Neuronal stem cell (in vitro differentiated cells): ENCODE results near the gene CCDC187.

Experiments used
- DNase-seq: peaks from one replicate; pipeline ENCODE4 v3.0.0-alpha.2; 2013; ENCODE audit warnings: low spot score
- H2AFZ ChIP-seq: one replicate; pipeline ENCODE4 v1.6.1; 2013; ENCODE audit warnings: mild to moderate bottlenecking, low read length, inconsistent platforms
- H2AK5ac ChIP-seq: 2 replicates; pipeline ENCODE4 v1.6.1; 2013; ENCODE audit warnings: low read depth, mild to moderate bottlenecking, inconsistent platforms, low read length, moderate library complexity, mixed read lengths
- H2BK120ac ChIP-seq: 2 replicates; pipeline ENCODE4 v1.6.1; 2013; ENCODE audit warnings: low read depth, mild to moderate bottlenecking, inconsistent platforms, low read length, moderate library complexity, mixed read lengths
- H2BK12ac ChIP-seq: one replicate; pipeline ENCODE4 v1.6.1; 2013; ENCODE audit warnings: low read length, inconsistent platforms
- H2BK15ac ChIP-seq: 2 replicates; pipeline ENCODE4 v1.6.1; 2013; ENCODE audit warnings: mild to moderate bottlenecking, low read length, inconsistent platforms, mixed read lengths
- H2BK5ac ChIP-seq: one replicate; pipeline ENCODE4 v1.6.1; 2013; ENCODE audit warnings: inconsistent platforms, mild to moderate bottlenecking, low read length, moderate library complexity
- H3K14ac ChIP-seq: one replicate; pipeline ENCODE4 v1.6.1; 2013; ENCODE audit warnings: low read length, inconsistent platforms
- H3K18ac ChIP-seq: 2 replicates; pipeline ENCODE4 v1.6.1; 2013; ENCODE audit warnings: low read length, inconsistent platforms
- H3K23ac ChIP-seq: 2 replicates; pipeline ENCODE4 v1.6.1; 2013; ENCODE audit warnings: low read depth, mild to moderate bottlenecking, mixed read lengths, low read length, inconsistent platforms; ENCODE audit not compliant: poor library complexity
- H3K27ac ChIP-seq: replicated peaks from 3 replicates; pipeline ENCODE4 v1.5.1; 2013; ENCODE audit warnings: low read length, inconsistent platforms
- H3K27me3 ChIP-seq, 3 experiments: 2 replicates each; pipeline ENCODE4 v1.6.1; 2013; ENCODE audit warnings: low read length in 3 of 3, mild to moderate bottlenecking in 2 of 3, inconsistent platforms in 1 of 3, low read depth in 1 of 3, mixed read lengths in 1 of 3, moderate library complexity in 1 of 3; ENCODE audit not compliant: control insufficient read depth in 3 of 3, insufficient read depth in 3 of 3
- H3K36me3 ChIP-seq, 2 donors: replicated peaks in 1 of 2; 2 replicates each; pipeline ENCODE4 v1.6.1; 2013; ENCODE audit warnings: low read length in 2 of 2; ENCODE audit not compliant: control insufficient read depth in 2 of 2, insufficient read depth in 2 of 2
- H3K4ac ChIP-seq: 2 replicates; pipeline ENCODE4 v1.6.1; 2013; ENCODE audit warnings: inconsistent platforms, mild to moderate bottlenecking, low read length, moderate library complexity
- H3K4me1 ChIP-seq, 2 donors: 1 replicate in 1 of 2; 2 replicates in 1 of 2; pipeline ENCODE4 v1.6.1; 2013; ENCODE audit warnings: low read length in 2 of 2, low read depth in 1 of 2; ENCODE audit not compliant: control insufficient read depth in 2 of 2, insufficient read depth in 1 of 2
- H3K4me2 ChIP-seq: one replicate; pipeline ENCODE4 v1.6.1; 2013; ENCODE audit warnings: mild to moderate bottlenecking, low read length, inconsistent platforms; ENCODE audit not compliant: insufficient read depth, poor library complexity, severe bottlenecking
- H3K4me3 ChIP-seq, 2 donors: 2 replicates each; pipeline ENCODE4 v1.5.1; 2013; ENCODE audit warnings: low read length in 2 of 2, mild to moderate bottlenecking in 2 of 2, inconsistent platforms in 1 of 2, moderate library complexity in 1 of 2
- H3K79me1 ChIP-seq: one replicate; pipeline ENCODE4 v1.6.1; 2013; ENCODE audit warnings: low read depth, mild to moderate bottlenecking, inconsistent platforms, low read length, moderate library complexity
- H3K9ac ChIP-seq: one replicate; pipeline ENCODE4 v1.6.1; 2013; ENCODE audit warnings: mild to moderate bottlenecking, low read depth, low read length, inconsistent platforms; ENCODE audit not compliant: poor library complexity
- H3K9me3 ChIP-seq, 2 donors: replicated peaks in 1 of 2; 2 replicates each; pipeline versions ENCODE3 to v1.6.1; 2013; ENCODE audit warnings: low read length in 2 of 2, mild to moderate bottlenecking in 2 of 2, inconsistent platforms in 1 of 2, low read depth in 1 of 2, mixed read lengths in 1 of 2, moderate library complexity in 1 of 2; ENCODE audit not compliant: control insufficient read depth in 2 of 2, insufficient read depth in 1 of 2
- H4K8ac ChIP-seq: one replicate; pipeline ENCODE4 v1.6.1; 2013; ENCODE audit warnings: low read depth, mild to moderate bottlenecking, inconsistent platforms, low read length, moderate library complexity
- H4K91ac ChIP-seq: one replicate; pipeline ENCODE4 v1.6.1; 2013; ENCODE audit warnings: low read length, low read depth, mild to moderate bottlenecking, inconsistent platforms; ENCODE audit not compliant: poor library complexity
- WGBS, 2 donors: extraction: QIAGEN DNeasy Blood & Tissue Kit; methylation state at CpG; one replicate each; pipeline ENCODE4 v1.1.7; 2013; ENCODE audit warnings: missing lambda C conversion rate in 2 of 2, mixed read lengths in 1 of 2; ENCODE audit not compliant: insufficient read length in 2 of 2, insufficient replicate concordance in 1 of 2; ENCODE audit errors: extremely low coverage in 2 of 2; 5-methylcytosine and 5-hydroxymethylcytosine counted together

Gene CCDC187

DNA sequence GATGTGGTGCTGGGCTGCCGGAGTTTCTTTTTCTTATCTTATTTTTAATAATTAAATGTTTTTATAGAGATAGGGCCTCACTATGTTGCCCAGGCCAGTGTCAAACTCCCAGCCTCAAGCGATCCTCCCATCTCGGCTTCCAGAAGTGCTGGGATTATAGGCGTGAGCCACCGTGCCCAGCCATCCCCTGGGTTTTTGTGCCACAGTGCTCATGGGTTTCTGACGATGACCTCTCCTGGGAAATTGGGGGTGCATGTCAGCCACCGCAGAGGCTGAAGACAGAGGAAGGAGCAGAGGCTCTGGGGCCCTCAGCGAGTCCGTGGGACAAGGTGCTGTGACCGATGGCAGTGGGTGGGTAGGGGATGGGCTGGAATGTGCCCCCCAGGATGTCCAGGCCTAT lies 37.9 kb upstream of the CCDC187 start:
- peak overlapping the region; percentile 68 for H3K27ac ChIP-seq
- peak overlapping the region; percentile 94 for H2BK120ac ChIP-seq
- H2AFZ ChIP-seq: no peak overlapping the region
- peak overlapping the region; percentile 76 for H3K4ac ChIP-seq
- WGBS, 2 donors: no CpG with 5 or more reads among the region's 10 CpGs
- H3K79me1 ChIP-seq: peaks cover 13% of the 10 kb centered on the region
- no peak overlapping the region for H2BK5ac ChIP-seq
- no peaks in the 10 kb centered on the region for H3K9me3 ChIP-seq
- peak overlapping the region; percentile 97 for H2BK15ac ChIP-seq
- peak overlapping the region; percentile 99 for H2AK5ac ChIP-seq
- no peak overlapping the region for H4K8ac ChIP-seq
- H3K36me3 ChIP-seq: peaks cover 30 to 60% of the 10 kb centered on the region in 2 donors
- peak overlapping the region; percentile 99 for H3K18ac ChIP-seq
- H3K9ac ChIP-seq: peak overlapping the region; percentile 77
- no peak overlapping the region for H3K4me3 ChIP-seq
- H3K27me3 ChIP-seq: no peaks in the 10 kb centered on the region
- H3K23ac ChIP-seq: peak overlapping the region; percentile 62
- DNase-seq: no peak
- H3K14ac ChIP-seq: peak overlapping the region; percentile 38
- H2BK12ac ChIP-seq: peak overlapping the region; percentile 41
- no peak overlapping the region for H4K91ac ChIP-seq
- peak overlapping the region; percentile 84 for H3K4me2 ChIP-seq
- H3K4me1 ChIP-seq: peaks cover 15 to 25% of the 10 kb centered on the region in 2 donors

GRCh38 chr9:136341042-136341655 lies 37.3 kb upstream of the CCDC187 start:
- Histone ChIP-seq H2BK15ac (no peak overlapping the region), H3K23ac (peak overlapping the region; percentile 43), H4K8ac (no peak overlapping the region), H4K91ac (peak overlapping the region; percentile 53), H3K9ac (peak overlapping the region; percentile 78), H3K27ac (no peak overlapping the region), H2AK5ac (peak overlapping the region; percentile 79), H2BK5ac (peak overlapping the region; percentile 53), H3K27me3 (no peaks in the 10 kb centered on the region), H2AFZ (no peak overlapping the region), H3K4ac (no peak overlapping the region), H3K4me2 (no peak overlapping the region), H3K4me3 (no peak overlapping the region), H3K9me3 (no peaks in the 10 kb centered on the region), H3K18ac (peak overlapping the region; percentile 38), H3K4me1 (peaks cover 8 to 21% of the 10 kb centered on the region in 2 donors), H2BK12ac (no peak overlapping the region), H3K14ac (no peak overlapping the region), H3K79me1 (peaks cover 12% of the 10 kb centered on the region), H3K36me3 (peaks cover 30 to 66% of the 10 kb centered on the region in 2 donors), H2BK120ac (peak overlapping the region; percentile 94)
- no CpG with 5 or more reads among the region's 18 CpGs for WGBS, 2 donors
- DNase-seq: no peak

GRCh38 chr9:136340356-136341041 lies 36.6 kb upstream of the CCDC187 start:
- peak overlapping the region; percentile 43 for H3K23ac ChIP-seq
- H2BK15ac ChIP-seq: no peak overlapping the region
- peak overlapping the region; percentile 53 for H2BK5ac ChIP-seq
- H4K91ac ChIP-seq: no peak overlapping the region
- H4K8ac ChIP-seq: peak overlapping the region; percentile 3
- no peaks in the 10 kb centered on the region for H3K27me3 ChIP-seq
- H2BK12ac ChIP-seq: peak overlapping the region; percentile 10
- no peak for DNase-seq
- H3K4me3 ChIP-seq: no peak overlapping the region
- H3K14ac ChIP-seq: peak overlapping the region; percentile 97
- peak overlapping the region; percentile 47 for H2BK120ac ChIP-seq
- H3K18ac ChIP-seq: no peak overlapping the region
- no peak overlapping the region for H3K4ac ChIP-seq
- peaks cover 2 to 16% of the 10 kb centered on the region in 2 donors for H3K4me1 ChIP-seq
- peaks cover 30 to 72% of the 10 kb centered on the region in 2 donors for H3K36me3 ChIP-seq
- H3K27ac ChIP-seq: no peak overlapping the region
- peak overlapping the region; percentile 75 for H2AK5ac ChIP-seq
- no peak overlapping the region for H3K9ac ChIP-seq
- no peak overlapping the region for H2AFZ ChIP-seq
- WGBS, 2 donors: no CpG with 5 or more reads among the region's 28 CpGs
- peaks cover 12% of the 10 kb centered on the region for H3K79me1 ChIP-seq
- H3K9me3 ChIP-seq: no peaks in the 10 kb centered on the region
- no peak overlapping the region for H3K4me2 ChIP-seq

DNA sequence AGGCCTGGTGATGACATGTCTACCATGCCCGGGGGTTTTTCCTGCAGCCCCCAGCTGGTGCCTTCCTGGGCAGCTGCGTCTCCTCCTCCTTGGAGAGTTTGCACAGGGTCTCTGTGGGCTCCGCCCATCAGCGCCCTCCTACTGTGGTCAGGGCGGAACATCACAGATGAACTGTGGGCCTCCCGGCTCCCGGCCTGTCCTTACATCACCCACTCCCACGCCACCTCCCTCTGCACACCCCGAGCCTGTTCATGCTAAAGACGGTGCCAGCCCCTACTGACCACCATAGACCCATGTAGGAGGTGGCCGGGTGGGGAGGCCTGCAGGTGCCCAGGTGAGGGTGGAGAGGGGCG lies 36.0 kb upstream of the CCDC187 start:
- no peaks in the 10 kb centered on the region for H3K27me3 ChIP-seq
- no peak overlapping the region for H3K27ac ChIP-seq
- peaks cover 30 to 75% of the 10 kb centered on the region in 2 donors for H3K36me3 ChIP-seq
- H3K23ac ChIP-seq: peak overlapping the region; percentile 43
- no peak overlapping the region for H4K91ac ChIP-seq
- no peak overlapping the region for H3K4me2 ChIP-seq
- H3K18ac ChIP-seq: peak overlapping the region; percentile 28
- H3K9ac ChIP-seq: peak overlapping the region; percentile 21
- peak overlapping the region; percentile 97 for H3K14ac ChIP-seq
- H2BK12ac ChIP-seq: peak overlapping the region; percentile 10
- H2BK5ac ChIP-seq: peak overlapping the region; percentile 53
- H3K4me3 ChIP-seq: no peak overlapping the region
- DNase-seq: no peak
- no peak overlapping the region for H2AFZ ChIP-seq
- peak overlapping the region; percentile 75 for H2AK5ac ChIP-seq
- no peak overlapping the region for H2BK15ac ChIP-seq
- H3K4me1 ChIP-seq: peaks cover 0 to 16% of the 10 kb centered on the region in 2 donors
- no peak overlapping the region for H3K4ac ChIP-seq
- WGBS, 2 donors: no CpG with 5 or more reads among the region's 12 CpGs
- no peak overlapping the region for H4K8ac ChIP-seq
- H3K79me1 ChIP-seq: peaks cover 14% of the 10 kb centered on the region
- H2BK120ac ChIP-seq: peak overlapping the region; percentile 31
- H3K9me3 ChIP-seq: no peaks in the 10 kb centered on the region
